Uterus (tissue), 2 donors: Measurements from ENCODE around the gene CCDC188.

Source experiments
- POLR2A ChIP-seq, 2 donors: fragments of 450-650 bp; IDR thresholded peaks; one replicate each; pipeline ENCODE4 v1.6.1; 2016; ENCODE audit warnings: antibody characterized with exemption in 2 of 2, mild to moderate bottlenecking in 1 of 2, moderate library complexity in 1 of 2
- TF ChIP-seq, protein P1 (sequence below), 4 experiments: fragments of 200-600 bp in 2 of 4; fragments of 450-650 bp in 2 of 4; sonication (generic) in 2 of 4; IDR thresholded peaks; one replicate each; pipeline ENCODE4 v1.5.1; 2016 to 2019; ENCODE audit warnings: antibody characterized with exemption in 4 of 4, mild to moderate bottlenecking in 2 of 4, moderate library complexity in 1 of 4

DNA sequence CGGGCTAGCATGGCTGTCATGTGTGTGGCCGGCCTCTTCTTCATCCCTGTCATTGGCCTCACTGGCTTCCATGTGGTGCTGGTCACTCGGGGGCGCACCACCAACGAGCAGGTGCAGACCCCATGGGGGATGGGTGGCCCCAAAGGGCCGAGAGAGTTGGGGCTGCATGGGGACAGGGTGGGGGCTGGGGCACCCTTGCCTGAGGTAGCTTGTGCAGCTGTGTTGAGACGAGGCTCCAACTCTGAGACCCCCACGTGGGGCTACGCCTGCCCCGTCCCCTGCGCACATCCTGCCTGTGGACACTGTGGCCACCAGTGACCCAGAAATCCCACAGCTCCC is 10.8 kb downstream of the CCDC188 start:
- TF ChIP-seq, protein P1, sequence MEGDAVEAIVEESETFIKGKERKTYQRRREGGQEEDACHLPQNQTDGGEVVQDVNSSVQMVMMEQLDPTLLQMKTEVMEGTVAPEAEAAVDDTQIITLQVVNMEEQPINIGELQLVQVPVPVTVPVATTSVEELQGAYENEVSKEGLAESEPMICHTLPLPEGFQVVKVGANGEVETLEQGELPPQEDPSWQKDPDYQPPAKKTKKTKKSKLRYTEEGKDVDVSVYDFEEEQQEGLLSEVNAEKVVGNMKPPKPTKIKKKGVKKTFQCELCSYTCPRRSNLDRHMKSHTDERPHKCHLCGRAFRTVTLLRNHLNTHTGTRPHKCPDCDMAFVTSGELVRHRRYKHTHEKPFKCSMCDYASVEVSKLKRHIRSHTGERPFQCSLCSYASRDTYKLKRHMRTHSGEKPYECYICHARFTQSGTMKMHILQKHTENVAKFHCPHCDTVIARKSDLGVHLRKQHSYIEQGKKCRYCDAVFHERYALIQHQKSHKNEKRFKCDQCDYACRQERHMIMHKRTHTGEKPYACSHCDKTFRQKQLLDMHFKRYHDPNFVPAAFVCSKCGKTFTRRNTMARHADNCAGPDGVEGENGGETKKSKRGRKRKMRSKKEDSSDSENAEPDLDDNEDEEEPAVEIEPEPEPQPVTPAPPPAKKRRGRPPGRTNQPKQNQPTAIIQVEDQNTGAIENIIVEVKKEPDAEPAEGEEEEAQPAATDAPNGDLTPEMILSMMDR (IDR thresholded peaks at IDR 0.05) = no peak
- no peak for TF ChIP-seq POLR2A (IDR thresholded peaks at IDR 0.05)
